Putamen (tissue), 1 donor: ENCODE data around the gene HSPG2.

Experiments
- DNase-seq: peaks from one replicate; pipeline ENCODE4 v3.0.0-alpha.2; 2016; ENCODE audit warnings: low spot score

The HSPG2 gene

GRCh38 chr1:21861602-21862429 is 75.3 kb downstream of the HSPG2 start:
- DNase-seq, result no peak

- DNase-seq, result no peak
Observed at GRCh38 chr1:21860971-21861370, 76.1 kb downstream of the HSPG2 start.

- no peak for DNase-seq
Observed at GRCh38 chr1:21859669-21860179, 77.4 kb downstream of the HSPG2 start.

- no peak for DNase-seq
Observed at GRCh38 chr1:21857840-21858670, 79.1 kb downstream of the HSPG2 start.

DNA sequence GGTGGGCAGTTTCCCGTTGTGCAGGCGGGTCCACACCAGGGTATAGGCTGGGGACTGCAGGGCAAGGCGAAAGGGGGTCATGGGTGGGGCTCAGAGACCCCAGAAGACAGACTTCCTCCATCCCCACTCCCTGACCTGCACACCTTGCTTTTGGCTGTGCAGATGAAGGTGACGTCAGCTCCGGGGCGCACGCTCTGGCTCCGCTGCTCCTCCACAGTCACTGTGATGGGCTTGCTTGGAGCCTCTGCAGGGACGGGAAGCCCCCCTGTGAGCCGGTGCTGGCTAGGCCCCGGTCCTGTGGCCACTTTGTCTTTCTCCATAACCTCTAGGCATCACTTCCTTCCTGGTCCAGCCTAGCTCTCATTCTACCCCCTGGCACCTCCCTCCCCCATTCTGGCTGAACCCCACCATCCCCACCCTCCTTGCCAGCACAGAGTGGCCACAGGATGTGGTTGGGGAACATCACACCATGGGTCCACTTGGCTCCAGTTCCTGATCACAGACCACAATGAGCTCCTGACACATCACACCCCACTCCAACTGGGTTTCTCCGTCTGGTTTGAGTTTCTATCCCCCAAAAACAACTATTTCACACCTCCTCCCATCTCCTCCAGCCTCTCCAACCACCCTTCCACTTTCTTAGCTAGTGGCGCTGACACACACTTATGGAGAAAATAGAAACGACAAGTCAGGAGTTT is 79.8 kb downstream of the HSPG2 start:
- no peak for DNase-seq

- no peak for DNase-seq
Observed at GRCh38 chr1:21855257-21856096, 81.6 kb downstream of the HSPG2 start.

- DNase-seq, result no peak
Observed at GRCh38 chr1:21854751-21855131, 82.4 kb downstream of the HSPG2 start.

- no peak for DNase-seq
Observed at GRCh38 chr1:21854090-21854750, 82.9 kb downstream of the HSPG2 start.

DNA sequence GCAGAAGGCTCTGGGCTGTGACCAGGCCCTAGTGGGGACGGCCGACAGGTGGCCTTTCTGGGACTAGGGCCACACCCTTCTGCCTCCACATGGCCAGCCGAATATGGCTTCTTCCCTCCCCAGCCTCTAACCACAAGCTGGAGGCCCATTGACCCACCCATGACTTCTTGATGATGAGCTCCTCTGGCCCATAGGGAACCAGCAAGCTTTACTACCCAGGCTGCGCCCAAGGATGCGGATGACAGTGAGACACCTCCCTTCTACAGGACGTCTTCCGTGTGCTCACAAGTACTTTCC is 84.0 kb downstream of the HSPG2 start:
- no peak for DNase-seq

- no peak for DNase-seq
Observed at GRCh38 chr1:21852282-21853130, 84.6 kb downstream of the HSPG2 start.

- DNase-seq, result no peak
Observed at GRCh38 chr1:21851430-21852250, 85.5 kb downstream of the HSPG2 start.

GRCh38 chr1:21849909-21850576 is 87.1 kb downstream of the HSPG2 start:
- DNase-seq, result no peak

- DNase-seq, result no peak
Observed at GRCh38 chr1:21848524-21849174, 88.5 kb downstream of the HSPG2 start.

DNA sequence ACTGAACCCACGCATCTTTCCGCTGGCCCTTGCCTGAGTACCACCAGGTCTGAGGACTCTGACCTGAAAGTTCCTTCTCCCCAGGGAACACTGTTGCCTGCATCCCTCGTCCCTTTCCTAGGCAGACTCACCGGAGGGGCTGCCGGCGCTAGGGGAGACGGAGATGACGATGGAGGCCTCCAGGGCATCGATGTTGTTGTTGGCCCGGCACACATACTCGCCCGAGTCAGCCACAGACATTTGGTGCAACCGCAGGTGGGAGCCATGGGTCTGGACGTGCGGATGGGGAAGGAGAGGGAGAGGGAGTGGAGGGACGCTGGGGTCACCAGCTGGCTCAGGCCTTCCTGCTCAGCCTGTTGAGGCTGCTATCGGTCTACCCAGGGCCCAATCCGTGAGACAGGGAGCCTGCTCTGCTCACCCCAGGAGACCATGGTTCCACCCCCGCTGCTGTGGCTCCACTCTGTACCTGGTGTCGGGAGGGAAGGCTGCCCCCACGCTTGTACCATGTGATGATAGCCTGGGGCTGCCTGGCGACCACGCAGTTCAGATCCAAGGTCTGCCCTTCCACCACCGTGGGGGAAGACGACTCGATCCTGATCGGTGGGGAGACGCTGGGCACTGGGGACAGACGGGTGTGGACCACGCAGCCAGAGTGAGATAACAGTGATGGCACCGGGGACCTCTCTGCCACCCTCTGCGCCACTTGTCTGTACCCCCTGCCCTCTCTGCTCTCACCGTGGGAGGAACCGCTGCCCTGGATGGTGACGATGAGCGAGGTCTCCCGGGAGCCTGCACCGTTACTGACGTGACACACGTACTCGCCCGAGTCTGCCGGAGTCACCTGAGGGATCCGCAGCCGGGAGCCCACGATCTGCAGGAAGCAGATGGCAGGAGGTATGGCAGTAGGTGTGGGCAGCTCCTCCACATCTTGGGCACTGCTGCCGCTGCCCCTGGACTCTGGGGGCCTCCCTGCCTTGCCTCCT is 89.6 kb downstream of the HSPG2 start:
- no peak for DNase-seq

DNA sequence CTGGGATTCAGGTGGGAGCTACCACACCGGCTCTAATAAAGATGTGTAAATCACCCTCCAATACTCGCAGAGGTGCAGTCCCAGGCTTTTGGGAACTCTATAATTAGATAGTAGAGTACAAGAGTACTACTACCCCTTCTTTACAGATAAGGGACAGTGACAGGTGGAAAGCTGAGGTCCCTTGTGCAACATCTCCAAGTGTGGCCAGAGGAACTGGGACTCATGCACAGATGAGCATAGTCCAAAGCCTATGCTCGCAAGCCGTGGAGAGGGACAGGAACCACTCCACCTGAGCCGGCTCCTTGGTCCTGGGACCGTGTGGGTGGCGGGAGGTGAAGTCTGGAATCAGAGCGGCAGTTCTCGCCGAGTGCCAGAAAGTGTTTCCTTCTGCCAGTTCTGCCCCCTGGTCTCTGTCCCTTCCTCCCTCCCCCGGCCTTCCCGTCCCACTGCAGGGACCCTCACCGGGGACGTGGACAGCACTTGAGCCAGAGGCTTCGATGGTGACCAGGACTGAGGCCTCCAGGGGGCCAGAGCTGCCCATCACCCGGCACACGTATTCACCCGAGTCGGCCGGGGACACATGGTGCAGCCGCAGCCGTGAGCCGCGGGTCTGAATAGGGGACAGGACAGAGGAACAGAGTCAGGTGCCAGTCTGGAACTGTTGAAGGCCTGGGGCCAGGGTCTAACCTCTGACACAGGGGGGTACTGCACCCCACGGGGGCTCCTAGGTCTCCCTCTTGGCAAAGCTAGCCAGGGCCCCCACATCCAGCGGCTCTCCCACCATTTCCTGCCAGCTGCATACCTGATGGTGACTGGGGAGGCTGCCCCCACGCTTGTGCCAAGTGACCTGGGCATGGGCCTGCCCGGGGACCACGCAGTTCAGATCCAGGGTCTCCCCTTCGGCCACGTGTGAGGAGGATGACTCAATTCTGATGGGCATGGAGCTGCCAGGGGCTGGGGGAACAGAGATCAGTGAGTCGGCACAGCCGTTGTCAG is 91.2 kb downstream of the HSPG2 start:
- no peak for DNase-seq

GRCh38 chr1:21843996-21844395 is 93.1 kb downstream of the HSPG2 start:
- no peak for DNase-seq
